Vagina (tissue), 2 donors: ENCODE data around the gene RYR1.

ENCODE experiments used
- CTCF ChIP-seq, 3 experiments: fragments of 450-650 bp in 2 of 3; fragments of 200-600 bp in 1 of 3; sonication (generic) in 1 of 3; IDR thresholded peaks; one replicate each; pipeline ENCODE4 v1.5.1; 2017 to 2019; ENCODE audit warnings: antibody characterized with exemption in 3 of 3, mild to moderate bottlenecking in 2 of 3, moderate library complexity in 2 of 3
- POLR2A ChIP-seq, 2 donors: fragments of 450-650 bp; IDR thresholded peaks; one replicate each; pipeline ENCODE4 v1.6.1; 2017; ENCODE audit warnings: antibody characterized with exemption in 2 of 2, mild to moderate bottlenecking in 2 of 2, moderate library complexity in 2 of 2
- POLR2AphosphoS5 ChIP-seq, 2 donors: sonication (generic); formaldehyde crosslinking; IDR thresholded peaks; one replicate each; pipeline ENCODE4 v1.9.0; 2017; ENCODE audit warnings: antibody characterized with exemption in 2 of 2, mild to moderate bottlenecking in 2 of 2, low read depth in 1 of 2; ENCODE audit not compliant: insufficient read depth in 1 of 2

GRCh38 chr19:38448225-38448624 lies 14.7 kb downstream of the RYR1 start:
- no peak for TF ChIP-seq POLR2AphosphoS5 (IDR thresholded peaks at IDR 0.05; ENCODE audit: insufficient read depth in 1 of 2, low read depth in 1 of 2)
- TF ChIP-seq CTCF (IDR thresholded peaks at IDR 0.05) = no peak
- no peak for TF ChIP-seq POLR2A (IDR thresholded peaks at IDR 0.05)
